LNCAP (cell line): Measurements from ENCODE around the gene ADM2.

Experiments used
- CTCF ChIP-seq: fragments of 450-650 bp; IDR thresholded peaks from 2 replicates; pipeline ENCODE4 v1.5.1; 2017; ENCODE audit warnings: mild to moderate bottlenecking

Gene ADM2

GRCh38 chr22:50467341-50467740 lies 14.0 kb upstream of the ADM2 start:
- TF ChIP-seq CTCF = no peak

GRCh38 chr22:50467773-50468440 lies 13.4 kb upstream of the ADM2 start:
- TF ChIP-seq CTCF = no peak

- no peak for TF ChIP-seq CTCF
Measured at GRCh38 chr22:50468626-50469025, 12.7 kb upstream of the ADM2 start.

GRCh38 chr22:50469377-50470305 lies 11.7 kb upstream of the ADM2 start:
- TF ChIP-seq CTCF = no peak

- TF ChIP-seq CTCF = no peak
Measured at GRCh38 chr22:50470491-50470890, 10.9 kb upstream of the ADM2 start.

GRCh38 chr22:50471197-50471847 lies 10.0 kb upstream of the ADM2 start:
- no peak for TF ChIP-seq CTCF

- TF ChIP-seq CTCF = no peak
Measured at GRCh38 chr22:50471962-50472361, 9.4 kb upstream of the ADM2 start.
